ENCODE measurements around the gene SPRY4. TPM values are rescaled to one million over a fixed set of nuclear protein-coding genes. Genes with fewer than 3 reads are reported as not detected.

The SPRY4 gene
- total and polyA plus RNA-seq, 2 of the 13 experiments (the other 11 are each of a cell fraction or from before 2014, with no cell fraction given), result 8.9 to 17.8 TPM

- no peak for TF ChIP-seq ZNF282 (IDR thresholded peaks at IDR 0.05; ENCODE audit: partially characterized antibody)
- TF ChIP-seq RAD21 (CRISPR knock-in tag; IDR thresholded peaks at IDR 0.05), result no peak
- peak; percentile 52 for TF ChIP-seq HNRNPH1 (optimal IDR thresholded peaks at IDR 0.05; ENCODE audit: low read depth, low read length)
- TF ChIP-seq ZNF280B (CRISPR knock-in tag; IDR thresholded peaks at IDR 0.05; ENCODE audit: borderline replicate concordance), result no peak
- TF ChIP-seq KDM5B (CRISPR knock-in tag; IDR thresholded peaks at IDR 0.05; ENCODE audit: borderline replicate concordance), result no peak
- TF ChIP-seq GABPB1 (CRISPR knock-in tag; IDR thresholded peaks at IDR 0.05), result no peak
- no peak for TF ChIP-seq FOXK2 (IDR thresholded peaks at IDR 0.05)
- 0 out of 2 replicates have a peak, but pooled peaks have one; percentile 18 for TF ChIP-seq ZNF501 (CRISPR knock-in tag; IDR thresholded peaks at IDR 0.05)
- TF ChIP-seq PAF1 (CRISPR knock-in tag; IDR thresholded peaks at IDR 0.05), result no peak
Observed at GRCh38 chr5:142327111-142327842, 2.5 kb upstream of the SPRY4 start (continued).

- BruUV-seq (replicated peaks), result TSS peak; percentile 59
- peaks cover 65% of the 10 kb centered on the region for H3K4me1 ChIP-seq (ENCODE audit: insufficient read depth, low read length)
- H4K20me1 ChIP-seq (ENCODE audit: insufficient read depth, low read length), result peaks cover 22% of the 10 kb centered on the region; the same call in 1 of the 2 replicates
- DNase-seq (ENCODE audit: low spot score) (no peak), FAIRE-seq (peak; percentile 56), ATAC-seq (peak; percentile 54)
- in situ Hi-C loops (cut with HindIII; ENCODE audit: extremely low pct_ligation_motif_present, low pct_unique_long_range_greater_than_20kb) (loop anchor here (5.0 kb wide), 1 partner anchor 36 kb away; no protein-coding TSS in a partner anchor), intact Hi-C loops (cut with micrococcal nuclease; ENCODE audit: unreplicated experiment) (no loop called here)
- H3K27ac ChIP-seq (ENCODE audit: extremely low read length, insufficient read depth, low read length), result peak overlapping the region; percentile 93
- CTCF ChIA-PET (ENCODE audit: low intra/inter-chr PET ratio, low total read pairs), result no interaction called here
- H3K27me3 ChIP-seq (ENCODE audit: control insufficient read depth in 1 of 2, insufficient read depth in 2 of 2, low read length in 2 of 2), result no peaks in the 10 kb centered on the region; a peak in 1 of 5 replicates
- H3K9ac ChIP-seq (ENCODE audit: insufficient read depth, low read depth, low read length), result peak overlapping the region; percentile 88
- no peaks in the 10 kb centered on the region; a peak in 1 of 5 replicates for H3K36me3 ChIP-seq (replicated peaks in 1 of 2; ENCODE audit: control insufficient read depth in 1 of 2, insufficient read depth in 2 of 2, low read length in 2 of 2)
- no peak overlapping the region for H2AFZ ChIP-seq (ENCODE audit: low read length)
- H3K9me3 ChIP-seq (ENCODE audit: low read length), result no peaks in the 10 kb centered on the region
- 10% methylated on average over 5 of the region's 8 CpGs for WGBS (ENCODE audit: low lambda C conversion rate)
- H3K79me2 ChIP-seq (ENCODE audit: insufficient read depth, low read length), result peaks cover 60% of the 10 kb centered on the region
- peak overlapping the region; percentile 88 to 98 (median 92) for H3K4me3 ChIP-seq (replicated peaks in 1 of 3; ENCODE audit: insufficient read depth in 1 of 3, low read depth in 2 of 3, low read length in 3 of 3)
- POLR2A ChIA-PET, result interaction anchor here (1.5 to 10.3 kb wide), 4 partner anchors 16 to 36 kb away, joined by 8 to 122 read pairs (median 17); no protein-coding TSS in a partner anchor
- peak overlapping the region; percentile 96 for H3K4me2 ChIP-seq (ENCODE audit: low read depth, low read length)
- TF ChIP-seq HOXA3 (CRISPR knock-in tag; IDR thresholded peaks at IDR 0.05) (peak; percentile 18; the same call in 1 of the 2 replicates), ZSCAN12 (CRISPR knock-in tag; IDR thresholded peaks at IDR 0.05) (no peak), FOSL1 (CRISPR knock-in tag; IDR thresholded peaks at IDR 0.05; ENCODE audit: borderline replicate concordance) (no peak), ZNF597 (CRISPR knock-in tag; IDR thresholded peaks at IDR 0.05) (no peak), POLR2G (IDR thresholded peaks at IDR 0.05; ENCODE audit: low read depth, low read length) (peak; percentile 11; the same call in 1 of the 2 replicates), HMGA1 (CRISPR knock-in tag; conservative IDR thresholded peaks at IDR 0.05) (no peak), ZFYVE20 (CRISPR knock-in tag; IDR thresholded peaks at IDR 0.05; ENCODE audit: borderline replicate concordance, low read depth) (no peak), ZSCAN31 (CRISPR knock-in tag; IDR thresholded peaks at IDR 0.05; ENCODE audit: low read depth) (no peak), STAT6 (CRISPR knock-in tag; IDR thresholded peaks at IDR 0.05; ENCODE audit: borderline replicate concordance) (0 out of 2 replicates have a peak, but pooled peaks have one; percentile 38)
Observed at GRCh38 chr5:142326480-142326938, 1.7 kb upstream of the SPRY4 start.

Measured in HepG2 (cell line).